SH-SY5Y (cell line): Measurements from ENCODE around the gene POGLUT2.

Source experiments
- GATA2 ChIP-seq: IDR thresholded peaks from 2 replicates; pipeline ENCODE4 v1.6.1; 2011; ENCODE audit warnings: mild to moderate bottlenecking, low read depth, low read length
- GATA3 ChIP-seq: IDR thresholded peaks from 2 replicates; pipeline ENCODE4 v1.6.1; 2011; ENCODE audit warnings: low read depth, mild to moderate bottlenecking, low read length, moderate library complexity

POGLUT2 gene

GRCh38 chr13:102817907-102818306, 19.1 kb upstream of the POGLUT2 start:
- TF ChIP-seq GATA3, result no peak
- no peak for TF ChIP-seq GATA2

GRCh38 chr13:102817241-102817640, 18.5 kb upstream of the POGLUT2 start:
- no peak for TF ChIP-seq GATA2
- TF ChIP-seq GATA3, result no peak

- no peak for TF ChIP-seq GATA3
- no peak for TF ChIP-seq GATA2
Observed at GRCh38 chr13:102816708-102817107, 17.9 kb upstream of the POGLUT2 start.

GRCh38 chr13:102815788-102816187, 17.0 kb upstream of the POGLUT2 start:
- no peak for TF ChIP-seq GATA3
- no peak for TF ChIP-seq GATA2

- no peak for TF ChIP-seq GATA2
- no peak for TF ChIP-seq GATA3
Observed at GRCh38 chr13:102814793-102815192, 16.0 kb upstream of the POGLUT2 start.

GRCh38 chr13:102814025-102814607, 15.3 kb upstream of the POGLUT2 start:
- TF ChIP-seq GATA3, result no peak
- no peak for TF ChIP-seq GATA2

GRCh38 chr13:102812611-102813287, 14.0 kb upstream of the POGLUT2 start:
- TF ChIP-seq GATA2 (no peak), GATA3 (no peak)

GRCh38 chr13:102807699-102808098, 8.9 kb upstream of the POGLUT2 start:
- no peak for TF ChIP-seq GATA3
- TF ChIP-seq GATA2, result no peak

GRCh38 chr13:102805680-102806079, 6.9 kb upstream of the POGLUT2 start:
- no peak for TF ChIP-seq GATA2
- no peak for TF ChIP-seq GATA3

- TF ChIP-seq GATA3, result no peak
- TF ChIP-seq GATA2, result no peak
Observed at GRCh38 chr13:102800145-102801041, 1.6 kb upstream of the POGLUT2 start.

GRCh38 chr13:102799426-102800144, 809 bp upstream of the POGLUT2 start:
- TF ChIP-seq GATA3 (no peak), GATA2 (no peak)

GRCh38 chr13:102793611-102794355, 5.0 kb downstream of the POGLUT2 start:
- TF ChIP-seq GATA2 (no peak), GATA3 (no peak)

- TF ChIP-seq GATA2 (no peak), GATA3 (no peak)
Observed at GRCh38 chr13:102792396-102792795, 6.4 kb downstream of the POGLUT2 start.

- TF ChIP-seq GATA2, result no peak
Observed at GRCh38 chr13:102788683-102789082, 10.1 kb downstream of the POGLUT2 start.
